HG03064 (cell line): ENCODE results near the gene DISC1.
A peak's percentile ranks its signal among the peaks of the same experiment; 100 is the strongest.

Source experiments
- ATAC-seq: cut with Tn5 transposase; IDR thresholded peaks from one replicate; pipeline ENCODE4 v1.9.1; 2021; ENCODE audit warnings: low read depth; ENCODE audit not compliant: unreplicated experiment

Gene DISC1

DNA sequence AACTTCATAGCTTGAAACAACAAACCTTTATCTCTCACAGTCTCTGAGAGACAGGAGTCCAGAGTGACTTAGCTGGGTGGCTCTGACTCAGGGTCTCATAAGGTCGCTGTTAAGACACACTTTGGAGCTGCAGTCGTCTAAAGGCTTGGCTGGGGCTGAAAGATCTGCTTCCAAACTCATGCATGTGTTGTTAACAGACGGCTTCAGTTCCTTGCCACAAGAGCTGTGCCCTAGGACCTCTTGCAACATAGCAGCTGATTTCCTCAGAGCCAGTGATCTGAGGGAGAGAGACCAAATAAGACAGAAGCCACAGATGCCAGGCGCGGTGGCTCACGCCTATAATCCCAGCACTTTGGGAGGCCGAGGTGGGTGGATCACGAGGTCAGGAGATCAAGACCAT is 176.8 kb downstream of the DISC1 start:
- no peak for ATAC-seq

DNA sequence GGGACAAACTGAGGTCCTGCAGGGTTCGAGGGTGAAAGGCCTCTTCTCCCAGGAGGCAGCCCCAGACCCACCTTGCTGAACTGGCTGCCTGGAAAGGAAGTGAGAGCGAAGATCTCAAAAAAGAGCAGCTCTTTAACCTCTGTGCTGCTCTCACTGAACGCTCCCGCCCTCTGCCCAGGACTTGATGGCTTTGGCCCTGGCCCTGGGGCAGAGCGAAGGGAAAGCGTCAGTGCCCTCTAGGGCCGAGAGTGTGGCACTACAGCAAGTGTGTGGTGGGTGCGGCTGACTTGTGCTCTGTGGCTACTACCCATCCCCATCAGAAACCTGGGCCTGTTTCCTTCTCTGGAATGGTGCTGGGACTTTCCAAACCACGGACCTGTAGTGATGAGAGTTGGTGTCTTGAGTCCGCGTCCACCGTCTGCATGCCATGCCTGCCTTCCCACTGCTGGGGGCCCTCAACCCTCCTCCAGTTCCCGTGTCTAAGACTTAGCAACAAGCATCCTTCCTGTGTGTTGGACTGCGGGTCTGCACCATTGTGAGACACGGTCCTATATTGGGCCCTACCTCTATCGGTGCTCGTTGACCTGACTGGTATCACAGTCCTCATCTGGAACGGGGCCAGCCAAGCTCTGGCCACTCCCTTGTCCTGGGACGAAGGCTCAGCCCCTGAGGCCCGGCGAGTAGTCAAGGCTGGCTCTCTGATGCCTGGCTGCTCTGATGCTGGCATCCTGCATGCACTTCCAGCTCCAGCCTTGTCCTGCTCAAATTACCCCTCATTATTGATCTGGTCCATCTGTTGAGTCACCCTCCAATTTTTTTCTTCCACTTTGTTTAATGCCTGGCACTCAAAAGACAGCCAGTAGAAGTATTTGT is 180.3 kb downstream of the DISC1 start:
- peak; percentile 94 for ATAC-seq

- ATAC-seq: no peak
Measured at GRCh38 chr1:231807541-231807940, 181.0 kb downstream of the DISC1 start.

- ATAC-seq: no peak
Measured at GRCh38 chr1:231808116-231808515, 181.5 kb downstream of the DISC1 start.

DNA sequence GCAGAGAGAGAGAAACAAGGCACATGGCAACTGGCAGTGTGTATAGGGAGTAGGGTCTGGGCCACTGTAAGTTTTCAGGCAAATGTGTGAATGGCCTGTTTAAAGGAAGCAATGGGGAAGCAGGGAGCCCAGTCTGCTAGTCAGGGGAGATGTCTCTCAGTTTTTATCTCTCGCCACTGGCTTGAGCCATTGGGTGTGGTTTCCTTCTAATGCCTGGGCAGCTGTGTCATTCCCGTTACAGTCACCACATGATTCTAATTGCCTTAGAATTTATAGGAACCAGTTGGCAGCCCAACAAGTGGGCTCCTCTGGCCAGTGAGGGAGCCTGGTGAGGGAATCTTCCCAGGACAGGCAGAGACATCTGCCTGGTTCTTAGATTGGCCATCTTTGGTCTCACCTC is 182.4 kb downstream of the DISC1 start:
- ATAC-seq: no peak

GRCh38 chr1:231810415-231810814 is 183.8 kb downstream of the DISC1 start:
- ATAC-seq: no peak

DNA sequence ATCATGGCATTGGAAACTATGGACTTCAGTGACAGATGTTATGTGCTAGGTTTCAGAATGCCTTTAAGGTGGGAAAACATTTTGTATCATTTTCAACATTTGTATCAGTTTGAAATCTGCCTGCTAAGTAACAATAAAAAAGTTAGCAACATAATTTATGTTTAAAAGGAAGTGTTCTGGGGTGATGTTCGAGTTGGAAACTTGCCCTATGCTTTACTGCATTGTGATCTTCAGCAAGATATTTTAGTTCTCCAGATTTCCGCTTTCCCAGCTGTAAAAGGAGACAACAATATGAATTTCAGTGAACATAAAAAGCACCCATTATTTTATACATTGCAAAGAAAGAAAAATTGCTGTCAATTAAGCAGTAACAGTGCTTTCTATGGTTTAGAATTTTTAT is 187.4 kb downstream of the DISC1 start:
- ATAC-seq: no peak

DNA sequence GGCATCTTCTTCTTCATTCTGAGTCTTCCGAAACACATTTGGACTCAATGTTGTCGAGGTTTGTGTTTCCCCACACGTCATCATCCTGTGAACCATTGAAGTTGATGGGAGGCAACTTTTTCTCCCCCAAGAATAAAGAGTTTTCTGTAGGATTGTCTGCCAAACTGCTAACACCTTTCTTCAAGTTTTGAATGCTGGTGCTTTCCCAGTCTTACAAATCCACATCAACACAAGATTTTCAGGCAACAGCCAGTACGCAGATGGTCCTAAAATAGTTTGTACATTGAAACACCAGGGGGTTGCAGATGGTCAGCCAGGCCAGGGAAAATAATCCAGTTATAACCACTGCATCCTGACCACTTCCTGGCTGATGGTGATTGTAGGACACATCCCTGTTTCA is 187.9 kb downstream of the DISC1 start:
- ATAC-seq: no peak

DNA sequence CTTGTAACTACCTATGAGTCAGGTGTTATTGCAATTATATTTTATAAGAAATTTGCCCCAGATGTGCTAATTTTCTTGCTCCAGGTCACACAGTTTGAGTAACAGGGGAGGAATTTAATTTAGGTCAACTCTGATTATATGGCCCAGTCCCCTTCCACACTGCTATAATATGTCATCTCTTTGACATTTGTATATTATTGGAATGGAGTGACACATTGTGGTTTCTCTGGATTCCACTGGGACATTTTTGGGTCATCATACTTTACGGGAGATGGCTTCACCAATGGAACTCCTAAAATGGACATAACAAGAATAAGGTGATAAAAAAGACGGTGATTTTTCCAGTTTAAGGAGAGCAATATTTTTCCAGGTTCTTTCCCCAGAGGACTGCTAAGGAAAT is 191.2 kb downstream of the DISC1 start:
- no peak for ATAC-seq

DNA sequence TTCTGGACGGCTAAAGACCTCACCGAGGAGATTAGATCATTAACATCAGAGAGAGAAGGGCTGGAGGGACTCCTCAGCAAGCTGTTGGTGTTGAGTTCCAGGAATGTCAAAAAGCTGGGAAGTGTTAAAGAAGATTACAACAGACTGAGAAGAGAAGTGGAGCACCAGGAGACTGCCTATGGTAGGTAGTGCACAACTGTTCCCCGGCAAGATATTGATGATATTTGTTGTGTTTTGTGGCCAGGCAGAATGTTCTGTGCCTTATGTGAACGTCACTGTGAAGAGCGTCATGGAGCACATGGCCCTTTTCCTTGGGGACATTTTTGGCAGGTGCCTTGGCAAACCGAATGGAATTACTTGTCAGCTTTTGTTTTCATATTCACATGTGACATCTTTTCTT is 191.7 kb downstream of the DISC1 start:
- ATAC-seq: no peak

GRCh38 chr1:231821281-231821680 is 194.7 kb downstream of the DISC1 start:
- ATAC-seq: no peak

DNA sequence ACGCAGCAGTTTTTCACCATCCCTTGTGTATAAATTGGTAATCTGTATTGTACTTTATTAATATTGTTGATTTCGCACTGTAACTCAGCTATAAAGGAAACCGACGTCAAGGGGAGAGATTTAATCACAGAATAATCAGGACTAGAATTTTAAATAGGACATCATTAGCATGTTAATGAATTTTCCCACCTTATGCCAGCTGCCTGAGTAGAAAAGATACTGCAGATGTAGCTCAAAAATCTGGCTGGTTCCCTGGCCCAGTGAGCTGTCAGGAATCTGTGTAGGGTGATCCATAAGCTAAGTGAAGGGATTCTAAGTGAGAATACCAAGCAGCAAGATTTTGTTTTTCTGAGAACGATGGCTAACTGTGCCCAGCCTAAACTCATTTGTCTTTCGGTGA is 195.5 kb downstream of the DISC1 start:
- ATAC-seq: no peak

GRCh38 chr1:231826566-231826965 is 200.0 kb downstream of the DISC1 start:
- no peak for ATAC-seq

DNA sequence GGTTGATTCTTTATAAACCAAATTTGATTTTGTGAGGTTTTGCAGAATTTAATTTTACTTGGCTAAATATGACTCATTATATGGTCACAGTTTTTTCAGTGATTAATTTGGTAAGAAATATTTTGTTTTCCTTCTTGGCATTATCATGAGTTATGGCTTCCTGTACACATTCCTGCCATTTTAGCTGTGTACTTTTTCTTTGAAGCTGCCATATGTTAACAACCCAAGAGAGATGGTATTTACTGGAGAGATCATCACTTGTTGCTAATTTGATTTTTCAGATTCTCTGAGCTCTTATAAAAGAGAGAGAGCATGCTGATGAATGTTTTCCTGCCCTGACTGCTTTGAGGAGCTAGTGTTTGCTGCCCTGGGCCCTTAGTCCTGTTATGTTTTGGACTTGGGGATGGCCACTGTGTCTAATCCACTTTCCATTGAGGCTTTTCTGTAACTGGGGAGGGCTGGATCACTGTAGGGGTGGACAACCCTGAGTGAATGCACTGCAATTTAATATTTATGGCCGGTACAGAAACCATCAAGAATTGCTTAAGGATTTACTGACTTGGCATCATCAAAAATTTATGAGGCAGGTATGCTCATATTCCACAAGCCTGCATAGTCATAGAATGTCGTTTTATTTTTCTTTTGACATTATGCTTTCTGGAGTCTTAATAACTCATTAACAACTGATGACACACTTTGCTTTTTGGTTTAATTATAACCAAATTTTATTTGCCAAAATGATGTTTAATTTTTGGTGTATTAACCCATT is 200.9 kb downstream of the DISC1 start:
- no peak for ATAC-seq

DNA sequence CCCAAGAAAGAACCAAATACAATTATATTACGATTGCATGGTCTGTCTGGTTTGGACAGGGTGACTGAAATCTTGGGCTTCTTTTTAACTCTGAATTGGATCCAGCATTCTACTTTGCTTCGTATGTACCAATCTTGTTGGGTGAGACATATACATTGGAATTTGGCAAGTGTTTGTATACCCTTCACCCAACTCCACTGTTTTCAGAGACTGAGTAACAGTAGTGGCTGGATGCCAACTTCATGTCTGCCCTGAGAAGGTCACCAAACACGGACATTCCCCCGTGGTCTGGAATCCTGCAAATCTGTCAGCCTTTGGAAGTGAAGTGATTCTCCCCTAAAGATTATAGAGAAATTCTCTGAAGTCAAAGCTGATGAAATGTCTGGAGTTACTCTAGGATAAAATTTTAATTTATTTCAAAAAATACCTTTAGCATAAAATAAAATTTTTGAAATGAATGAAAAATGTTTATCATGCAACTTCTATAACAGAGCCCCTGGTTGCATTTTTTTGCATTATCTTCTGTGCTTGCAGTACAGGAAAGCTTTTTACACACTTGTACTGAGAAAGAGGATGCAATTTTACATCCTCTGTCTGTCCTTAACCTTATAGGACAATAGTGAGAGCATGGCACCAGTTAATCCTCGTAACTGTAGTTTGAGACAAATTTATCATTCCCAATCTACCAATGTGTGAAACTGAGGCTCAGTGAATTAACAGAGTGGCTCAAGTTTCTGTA is 201.8 kb downstream of the DISC1 start:
- ATAC-seq: no peak

DNA sequence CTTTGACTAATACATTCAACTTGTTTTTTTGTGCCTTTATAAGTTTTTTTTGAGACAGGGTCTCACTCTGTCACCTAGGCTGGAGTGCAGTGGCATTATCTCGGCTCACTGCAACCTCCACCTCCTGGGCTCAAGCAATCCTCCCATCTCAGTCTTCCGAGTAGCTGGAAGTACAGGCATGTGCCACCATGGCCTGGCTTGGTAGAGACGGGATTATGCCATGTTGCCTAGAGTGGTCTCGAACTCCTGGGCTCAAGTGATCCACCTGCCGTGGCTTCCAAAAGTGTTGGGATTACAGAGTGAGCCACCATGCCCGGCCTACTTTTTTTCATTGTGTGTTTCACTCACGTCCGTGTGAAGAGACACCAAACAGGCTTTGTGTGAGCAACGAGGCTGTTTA is 202.7 kb downstream of the DISC1 start:
- no peak for ATAC-seq

DNA sequence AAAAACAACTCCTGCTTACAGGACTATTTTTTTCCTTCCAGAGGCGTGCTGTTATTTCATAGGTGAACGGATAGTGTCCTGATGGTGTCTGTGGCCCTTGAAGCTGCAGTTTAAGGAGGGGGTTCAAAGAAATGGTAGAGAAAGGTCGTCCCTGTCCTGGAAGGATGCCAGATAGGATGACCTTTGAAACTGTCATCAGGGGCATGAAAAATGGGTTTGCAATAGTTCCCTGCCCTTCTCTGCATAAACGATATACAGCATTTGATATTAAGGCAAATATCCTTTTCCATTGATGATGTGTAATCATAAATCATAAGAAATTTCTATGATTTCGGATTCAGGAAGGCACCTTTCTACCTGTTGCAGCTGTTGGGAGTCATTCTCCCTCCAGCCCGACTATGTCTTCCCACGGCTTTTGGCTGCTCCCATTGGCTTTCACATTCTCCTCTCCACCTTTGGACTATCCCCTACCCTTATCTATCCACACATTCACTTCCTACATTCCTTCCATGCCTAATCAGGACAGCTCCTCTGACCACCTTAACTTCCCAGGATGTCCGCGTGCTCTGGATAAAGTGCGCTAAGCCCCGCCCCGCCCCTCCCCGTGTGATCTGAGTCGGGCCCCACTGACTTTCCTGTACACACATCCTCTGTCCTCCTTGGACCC is 209.8 kb downstream of the DISC1 start:
- ATAC-seq: no peak

GRCh38 chr1:231838521-231838920 is 211.9 kb downstream of the DISC1 start:
- no peak for ATAC-seq

GRCh38 chr1:231839999-231840398 is 213.4 kb downstream of the DISC1 start:
- no peak for ATAC-seq

DNA sequence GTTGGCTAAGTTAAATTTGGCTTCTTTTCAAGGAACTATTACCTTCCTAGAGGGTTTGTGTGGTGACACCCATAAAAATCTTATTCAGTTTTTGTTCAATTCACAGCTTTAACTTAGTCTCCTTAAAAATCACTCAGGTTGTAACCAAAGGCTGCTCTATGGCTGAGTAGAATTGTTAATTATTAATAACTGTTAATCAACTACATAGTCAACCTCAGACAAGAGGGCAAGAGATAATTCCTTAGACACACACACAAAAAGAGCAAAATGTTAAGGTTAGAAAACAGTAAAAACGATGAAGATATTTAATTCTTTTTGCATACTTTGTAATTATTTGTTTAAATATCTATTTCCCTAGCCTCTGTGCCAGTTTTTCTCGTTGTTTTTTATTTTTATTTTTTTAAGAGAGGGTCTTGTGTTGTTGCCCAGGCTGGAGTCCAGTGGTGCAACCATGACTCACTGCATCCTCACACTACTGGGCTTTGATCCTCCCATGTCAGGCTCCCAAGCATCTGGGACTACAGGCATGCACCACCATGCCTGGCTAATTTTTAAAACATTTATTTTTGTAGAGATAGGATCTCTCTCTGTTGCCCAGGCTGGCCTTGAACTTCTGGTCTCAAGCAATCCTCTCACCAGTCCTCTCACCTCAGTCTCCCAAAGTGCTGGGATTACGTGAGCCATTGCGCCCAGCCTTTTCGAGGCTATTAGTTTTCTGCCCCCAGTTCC is 215.2 kb downstream of the DISC1 start:
- ATAC-seq: no peak
